Progenitor cell of endocrine pancreas (in vitro differentiated cells): Measurements from ENCODE around the gene PLAAT2. TPM values are rescaled to one million over a fixed set of nuclear protein-coding genes. Genes with fewer than 3 reads are reported as not detected.

ENCODE experiments used
- DNase-seq: peaks from one replicate; pipeline ENCODE4 v3.0.0; 2021; ENCODE audit warnings: low spot score; ENCODE audit not compliant: unreplicated experiment
- H3K27ac Mint-ChIP-seq: 2 replicates; pipeline ENCODE4 v1.8.0; 2021; ENCODE audit warnings: mild to moderate bottlenecking, moderate library complexity, mixed read lengths
- H3K27me3 Mint-ChIP-seq: 2 replicates; pipeline ENCODE4 v1.8.0; 2021; ENCODE audit warnings: mixed read lengths
- H3K36me3 Mint-ChIP-seq: 2 replicates; pipeline ENCODE4 v1.8.0; 2022; ENCODE audit warnings: mixed read lengths; ENCODE audit not compliant: insufficient read depth
- H3K4me1 Mint-ChIP-seq: 2 replicates; pipeline ENCODE4 v1.8.0; 2021; ENCODE audit warnings: low read depth, mixed read lengths
- H3K4me3 Mint-ChIP-seq: 2 replicates; pipeline ENCODE4 v1.8.0; 2021; ENCODE audit warnings: low read depth, mild to moderate bottlenecking, moderate library complexity, mixed read lengths
- H3K9me3 Mint-ChIP-seq: 2 replicates; pipeline ENCODE4 v1.8.0; 2021; ENCODE audit warnings: low read depth, mixed read lengths
- CTCF ChIP-seq: fragments of 200-600 bp; sonication (generic); IDR thresholded peaks from one replicate; pipeline ENCODE4 v1.5.0; 2021; ENCODE audit warnings: antibody characterized with exemption, mild to moderate bottlenecking; ENCODE audit not compliant: unreplicated experiment
- long read RNA-seq: library from polyadenylated mRNA; unstranded; transcript quantifications from one replicate; pipeline ENCODE4 v2.0.0, GENCODE V29; 2020
- total RNA-seq: library from RNA; stranded (reverse); gene quantifications from 2 replicates; pipeline ENCODE4 v1.2.1, GENCODE V29; 2021

PLAAT2 gene
- total RNA-seq: not detected in 2 replicates
- long read RNA-seq: 0 reads

- Mint-ChIP-seq H3K27ac (no peak within 1 kb of the TSS), H3K9me3 (no peaks in the 10 kb centered on the region), H3K27me3 (no peaks in the 10 kb centered on the region), H3K36me3 (no peaks in the 10 kb centered on the region), H3K4me3 (no peak within 1 kb of the TSS), H3K4me1 (peaks cover 18% of the 10 kb centered on the region)
- TF ChIP-seq CTCF: no peak
- DNase-seq: no peak
These were observed at the start of gene PLAAT2 for GRCh38 chr11:63563201-63564055. PLAAT2 (minus strand) TSS chr11:63563379; CDS start chr11:63563324, 55 bp downstream.

GRCh38 chr11:63612181-63612580, 49.0 kb upstream of the PLAAT2 start:
- Mint-ChIP-seq H3K27me3 (no peaks in the 10 kb centered on the region), H3K4me3 (peak overlapping the region; percentile 82), H3K36me3 (no peaks in the 10 kb centered on the region), H3K27ac (no peak overlapping the region), H3K9me3 (no peaks in the 10 kb centered on the region), H3K4me1 (peaks cover 19% of the 10 kb centered on the region)
- no peak for TF ChIP-seq CTCF
- no peak for DNase-seq

GRCh38 chr11:63611395-63611747, 48.2 kb upstream of the PLAAT2 start:
- no peak for TF ChIP-seq CTCF
- Mint-ChIP-seq H3K4me3 (no peak overlapping the region), H3K36me3 (peaks cover 3% of the 10 kb centered on the region), H3K27ac (no peak overlapping the region), H3K27me3 (no peaks in the 10 kb centered on the region), H3K4me1 (peaks cover 19% of the 10 kb centered on the region), H3K9me3 (no peaks in the 10 kb centered on the region)
- DNase-seq: no peak

GRCh38 chr11:63610604-63611394, 47.6 kb upstream of the PLAAT2 start:
- no peak for DNase-seq
- Mint-ChIP-seq H3K9me3 (no peaks in the 10 kb centered on the region), H3K4me1 (peaks cover 19% of the 10 kb centered on the region), H3K27ac (peak overlapping the region; percentile 70), H3K36me3 (peaks cover 4% of the 10 kb centered on the region), H3K4me3 (no peak overlapping the region), H3K27me3 (no peaks in the 10 kb centered on the region)
- TF ChIP-seq CTCF: no peak

- Mint-ChIP-seq H3K9me3 (no peaks in the 10 kb centered on the region), H3K4me1 (peaks cover 19% of the 10 kb centered on the region), H3K27ac (peak overlapping the region; percentile 70), H3K27me3 (no peaks in the 10 kb centered on the region), H3K4me3 (no peak overlapping the region), H3K36me3 (peaks cover 4% of the 10 kb centered on the region)
- TF ChIP-seq CTCF: no peak
- DNase-seq: no peak
These were observed 46.9 kb upstream of the PLAAT2 start for GRCh38 chr11:63609971-63610580.
